Activated CD8-positive, alpha-beta T cell treated with anti-CD3 and anti-CD28 coated beads, Interleukin-2, amount 10 ng/mL, durations not matched to agents 7 days and 5 days (primary cell): Measurements from ENCODE around the gene LRRC46. TPM values are rescaled to one million over a fixed set of nuclear protein-coding genes. Genes with fewer than 3 reads are reported as not detected.

Source experiments
- ATAC-seq: fragments of 150-1000 bp; cut with Tn5 transposase; one replicate; pipeline ENCODE4 v1.10.0; 2021; ENCODE audit warnings: moderate library complexity
- CTCF ChIA-PET: fragments of 350-600 bp; sonication (Branson Sonifier 250); formaldehyde crosslinking; loops from one replicate; lab custom pipeline; 2021; ENCODE audit warnings: antibody characterized with exemption; lab: Charles Lee
- POLR2A ChIA-PET: fragments of 350-600 bp; sonication (Branson Sonifier 250); formaldehyde crosslinking; loops from one replicate; lab custom pipeline; 2021; ENCODE audit warnings: antibody characterized with exemption; lab: Charles Lee
- DNase-seq: peaks from one replicate; pipeline ENCODE4 v3.0.0-alpha.2; 2020
- H3K27ac Mint-ChIP-seq: one replicate; pipeline ENCODE4 v1.8.0; 2021; ENCODE audit warnings: mild to moderate bottlenecking, mixed read lengths
- H3K27me3 Mint-ChIP-seq: one replicate; pipeline ENCODE4 v1.8.0; 2021; ENCODE audit warnings: low read depth, mixed read lengths
- H3K36me3 Mint-ChIP-seq: one replicate; pipeline ENCODE4 v1.8.0; 2021; ENCODE audit warnings: low read depth, mixed read lengths
- H3K4me1 Mint-ChIP-seq: one replicate; pipeline ENCODE4 v1.8.0; 2021; ENCODE audit warnings: low read depth, mixed read lengths
- H3K4me3 Mint-ChIP-seq: one replicate; pipeline ENCODE4 v1.8.0; 2021; ENCODE audit warnings: mild to moderate bottlenecking, mixed read lengths
- H3K9me3 Mint-ChIP-seq: one replicate; pipeline ENCODE4 v1.8.0; 2022; ENCODE audit warnings: mixed read lengths; ENCODE audit not compliant: insufficient read depth
- total RNA-seq, 2 experiments: library from RNA; stranded (reverse); gene quantifications; one replicate each; pipeline ENCODE4 v1.2.3, GENCODE V29; 2021

The LRRC46 gene
- total RNA-seq, 2 experiments from 2014 or later: 0.82 to 0.97 TPM

- DNase-seq (peak; percentile 76), ATAC-seq (peak; percentile 91)
- Mint-ChIP-seq H3K9me3 (no peaks in the 10 kb centered on the region), H3K4me3 (no peak overlapping the region), H3K4me1 (no peaks in the 10 kb centered on the region), H3K36me3 (peaks cover 8% of the 10 kb centered on the region), H3K27me3 (peaks cover 3% of the 10 kb centered on the region), H3K27ac (no peak overlapping the region)
- ChIA-PET POLR2A (no interaction called here), CTCF (interaction anchor here (0.6 to 2.1 kb wide), 13 partner anchors 10 to 153 kb away, joined by 3 to 10 read pairs (median 3); no protein-coding TSS in a partner anchor)
Observed at GRCh38 chr17:47802341-47803022, 29.0 kb upstream of the LRRC46 start.

- Mint-ChIP-seq H3K27ac (no peak overlapping the region), H3K4me1 (no peaks in the 10 kb centered on the region), H3K36me3 (peaks cover 12% of the 10 kb centered on the region), H3K27me3 (peaks cover 2% of the 10 kb centered on the region), H3K4me3 (no peak overlapping the region), H3K9me3 (no peaks in the 10 kb centered on the region)
- CTCF ChIA-PET: interaction anchor here (0.7 kb wide), 3 partner anchors 129 to 140 kb away, joined by 3 read pairs; no protein-coding TSS in a partner anchor
- ATAC-seq: no peak
- POLR2A ChIA-PET: no interaction called here
- no peak for DNase-seq
Observed at GRCh38 chr17:47803201-47803600, 28.3 kb upstream of the LRRC46 start.

- POLR2A ChIA-PET: interaction anchor here (0.5 kb wide), 1 partner anchor 643 kb away, joined by 4 read pairs; no protein-coding TSS in a partner anchor
- Mint-ChIP-seq H3K27me3 (peaks cover 2% of the 10 kb centered on the region), H3K9me3 (no peaks in the 10 kb centered on the region), H3K27ac (no peak overlapping the region), H3K4me1 (no peaks in the 10 kb centered on the region), H3K4me3 (no peak overlapping the region), H3K36me3 (peaks cover 15% of the 10 kb centered on the region)
- DNase-seq: no peak
- no peak for ATAC-seq
- CTCF ChIA-PET: interaction anchor here (1.3 kb wide), 1 partner anchor 188 kb away, joined by 3 read pairs; no protein-coding TSS in a partner anchor
Observed at GRCh38 chr17:47803751-47804150, 27.7 kb upstream of the LRRC46 start.

- Mint-ChIP-seq H3K27me3 (peaks cover 2% of the 10 kb centered on the region), H3K36me3 (peaks cover 15% of the 10 kb centered on the region), H3K27ac (no peak overlapping the region), H3K9me3 (no peaks in the 10 kb centered on the region), H3K4me3 (no peak overlapping the region), H3K4me1 (no peaks in the 10 kb centered on the region)
- DNase-seq (no peak), ATAC-seq (no peak)
- ChIA-PET POLR2A (interaction anchor here (0.5 kb wide), 1 partner anchor 642 kb away, joined by 4 read pairs; no protein-coding TSS in a partner anchor), CTCF (interaction anchor here (1.3 kb wide), 1 partner anchor 188 kb away, joined by 3 read pairs; no protein-coding TSS in a partner anchor)
Observed at GRCh38 chr17:47804461-47804860, 27.0 kb upstream of the LRRC46 start.

GRCh38 chr17:47806026-47806912 lies 25.2 kb upstream of the LRRC46 start:
- H3K36me3 Mint-ChIP-seq: peaks cover 25% of the 10 kb centered on the region
- peaks cover 2% of the 10 kb centered on the region for H3K4me1 Mint-ChIP-seq
- H3K27ac Mint-ChIP-seq: no peak overlapping the region
- ChIA-PET CTCF (no interaction called here), POLR2A (no interaction called here)
- no peaks in the 10 kb centered on the region for H3K9me3 Mint-ChIP-seq
- no peak for ATAC-seq
- no peak overlapping the region for H3K4me3 Mint-ChIP-seq
- H3K27me3 Mint-ChIP-seq: peaks cover 2% of the 10 kb centered on the region
- no peak for DNase-seq

GRCh38 chr17:47806913-47807255 lies 24.6 kb upstream of the LRRC46 start:
- no peak for ATAC-seq

GRCh38 chr17:47807421-47807820 lies 24.0 kb upstream of the LRRC46 start:
- POLR2A ChIA-PET: no interaction called here
- DNase-seq: no peak
- Mint-ChIP-seq H3K27ac (no peak overlapping the region), H3K4me1 (peaks cover 5% of the 10 kb centered on the region), H3K36me3 (peaks cover 36% of the 10 kb centered on the region), H3K4me3 (no peak overlapping the region), H3K27me3 (peaks cover 2% of the 10 kb centered on the region), H3K9me3 (no peaks in the 10 kb centered on the region)
- CTCF ChIA-PET: no interaction called here
- ATAC-seq: no peak

More at GRCh38 chr17:47806913-47807255, 24.6 kb upstream of the LRRC46 start:
- POLR2A ChIA-PET: no interaction called here
- H3K9me3 Mint-ChIP-seq: no peaks in the 10 kb centered on the region
- H3K27me3 Mint-ChIP-seq: peaks cover 2% of the 10 kb centered on the region
- H3K27ac Mint-ChIP-seq: no peak overlapping the region
- H3K36me3 Mint-ChIP-seq: peaks cover 32% of the 10 kb centered on the region
- no peak overlapping the region for H3K4me3 Mint-ChIP-seq
- peaks cover 5% of the 10 kb centered on the region for H3K4me1 Mint-ChIP-seq
- no peak for DNase-seq
- CTCF ChIA-PET: no interaction called here

- CTCF ChIA-PET: no interaction called here
- no peaks in the 10 kb centered on the region for H3K9me3 Mint-ChIP-seq
- no peak overlapping the region for H3K4me3 Mint-ChIP-seq
- H3K4me1 Mint-ChIP-seq: peaks cover 5% of the 10 kb centered on the region
- DNase-seq (no peak), ATAC-seq (no peak)
- peaks cover 40% of the 10 kb centered on the region for H3K36me3 Mint-ChIP-seq
- peak overlapping the region; percentile 59 for H3K27ac Mint-ChIP-seq
- H3K27me3 Mint-ChIP-seq: peaks cover 2% of the 10 kb centered on the region
- POLR2A ChIA-PET: interaction anchor here (1.0 kb wide), 1 partner anchor 145 kb away, joined by 3 read pairs; no protein-coding TSS in a partner anchor
Observed at GRCh38 chr17:47808036-47808829, 23.2 kb upstream of the LRRC46 start.

GRCh38 chr17:47808830-47809480 lies 22.5 kb upstream of the LRRC46 start:
- peaks cover 5% of the 10 kb centered on the region for H3K4me1 Mint-ChIP-seq
- POLR2A ChIA-PET: interaction anchor here (1.0 kb wide), 1 partner anchor 145 kb away, joined by 3 read pairs; no protein-coding TSS in a partner anchor
- no peaks in the 10 kb centered on the region for H3K9me3 Mint-ChIP-seq
- H3K4me3 Mint-ChIP-seq: no peak overlapping the region
- H3K27ac Mint-ChIP-seq: no peak overlapping the region
- CTCF ChIA-PET: no interaction called here
- H3K36me3 Mint-ChIP-seq: peaks cover 40% of the 10 kb centered on the region
- ATAC-seq (no peak), DNase-seq (no peak)
- H3K27me3 Mint-ChIP-seq: peaks cover 2% of the 10 kb centered on the region

- ChIA-PET POLR2A (interaction anchor here (1.4 kb wide), 1 partner anchor 11 kb away, joined by 4 read pairs; the partner anchor contains the start of gene OSBPL7), CTCF (interaction anchor here (0.7 to 1.1 kb wide), 3 partner anchors 11 to 111 kb away, joined by 3 read pairs; partner anchors contain the start of gene OSBPL7)
- no peak for DNase-seq
- H3K27ac Mint-ChIP-seq: no peak overlapping the region
- H3K27me3 Mint-ChIP-seq: no peaks in the 10 kb centered on the region
- no peak overlapping the region for H3K4me3 Mint-ChIP-seq
- H3K36me3 Mint-ChIP-seq: peaks cover 45% of the 10 kb centered on the region
- H3K9me3 Mint-ChIP-seq: no peaks in the 10 kb centered on the region
- H3K4me1 Mint-ChIP-seq: peaks cover 5% of the 10 kb centered on the region
- ATAC-seq: peak; percentile 32
Observed at GRCh38 chr17:47810200-47810821, 21.2 kb upstream of the LRRC46 start.
